GM12801 (cell line): ENCODE results near the gene ARHGAP6.

Experiments used
- TF ChIP-seq, protein P1 (sequence below): IDR thresholded peaks from one replicate; pipeline ENCODE4 v1.5.1; 2011; ENCODE audit warnings: control low read depth; ENCODE audit not compliant: insufficient read length; ENCODE audit errors: extremely low read depth

The ARHGAP6 gene

DNA sequence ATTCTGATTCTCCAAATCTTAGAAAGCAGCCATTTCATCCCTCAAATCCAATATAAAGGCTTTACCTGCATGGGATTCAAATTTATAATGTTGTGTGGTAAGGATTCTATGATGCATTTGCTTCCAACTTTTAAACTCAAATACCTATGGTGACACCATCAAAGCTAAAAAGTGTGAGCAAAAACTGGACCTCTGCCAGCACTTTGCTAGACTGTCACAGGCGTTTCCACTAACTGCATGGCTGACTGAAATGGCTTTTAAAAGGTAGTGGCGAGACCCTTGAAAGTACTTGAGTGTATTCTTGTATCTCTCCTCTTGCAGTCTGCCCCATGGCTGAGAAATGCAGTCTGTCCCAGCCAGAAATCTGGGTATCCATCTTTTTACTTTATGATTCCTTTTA, 203.1 kb downstream of the ARHGAP6 start:
- TF ChIP-seq, protein P1, sequence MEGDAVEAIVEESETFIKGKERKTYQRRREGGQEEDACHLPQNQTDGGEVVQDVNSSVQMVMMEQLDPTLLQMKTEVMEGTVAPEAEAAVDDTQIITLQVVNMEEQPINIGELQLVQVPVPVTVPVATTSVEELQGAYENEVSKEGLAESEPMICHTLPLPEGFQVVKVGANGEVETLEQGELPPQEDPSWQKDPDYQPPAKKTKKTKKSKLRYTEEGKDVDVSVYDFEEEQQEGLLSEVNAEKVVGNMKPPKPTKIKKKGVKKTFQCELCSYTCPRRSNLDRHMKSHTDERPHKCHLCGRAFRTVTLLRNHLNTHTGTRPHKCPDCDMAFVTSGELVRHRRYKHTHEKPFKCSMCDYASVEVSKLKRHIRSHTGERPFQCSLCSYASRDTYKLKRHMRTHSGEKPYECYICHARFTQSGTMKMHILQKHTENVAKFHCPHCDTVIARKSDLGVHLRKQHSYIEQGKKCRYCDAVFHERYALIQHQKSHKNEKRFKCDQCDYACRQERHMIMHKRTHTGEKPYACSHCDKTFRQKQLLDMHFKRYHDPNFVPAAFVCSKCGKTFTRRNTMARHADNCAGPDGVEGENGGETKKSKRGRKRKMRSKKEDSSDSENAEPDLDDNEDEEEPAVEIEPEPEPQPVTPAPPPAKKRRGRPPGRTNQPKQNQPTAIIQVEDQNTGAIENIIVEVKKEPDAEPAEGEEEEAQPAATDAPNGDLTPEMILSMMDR = no peak

DNA sequence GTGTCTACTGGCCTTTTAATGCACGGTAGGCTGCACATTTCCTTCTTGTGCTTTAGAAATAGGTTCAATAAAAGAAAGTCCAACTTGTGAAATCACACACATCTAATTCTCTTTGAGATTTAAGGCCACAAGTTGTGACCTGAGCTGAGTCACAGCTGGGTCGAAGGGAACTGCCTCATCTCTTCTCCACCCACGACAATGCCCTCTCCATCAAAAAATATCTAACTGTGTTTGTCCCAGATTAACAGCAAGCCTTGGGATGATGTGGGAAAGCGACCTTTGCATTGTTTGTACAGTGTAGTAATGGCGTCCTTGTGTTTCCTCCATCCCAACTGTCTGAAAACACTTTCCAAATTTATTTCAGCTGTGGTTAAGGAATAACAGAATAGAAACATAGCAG, 203.6 kb downstream of the ARHGAP6 start:
- TF ChIP-seq, protein P1 = no peak

DNA sequence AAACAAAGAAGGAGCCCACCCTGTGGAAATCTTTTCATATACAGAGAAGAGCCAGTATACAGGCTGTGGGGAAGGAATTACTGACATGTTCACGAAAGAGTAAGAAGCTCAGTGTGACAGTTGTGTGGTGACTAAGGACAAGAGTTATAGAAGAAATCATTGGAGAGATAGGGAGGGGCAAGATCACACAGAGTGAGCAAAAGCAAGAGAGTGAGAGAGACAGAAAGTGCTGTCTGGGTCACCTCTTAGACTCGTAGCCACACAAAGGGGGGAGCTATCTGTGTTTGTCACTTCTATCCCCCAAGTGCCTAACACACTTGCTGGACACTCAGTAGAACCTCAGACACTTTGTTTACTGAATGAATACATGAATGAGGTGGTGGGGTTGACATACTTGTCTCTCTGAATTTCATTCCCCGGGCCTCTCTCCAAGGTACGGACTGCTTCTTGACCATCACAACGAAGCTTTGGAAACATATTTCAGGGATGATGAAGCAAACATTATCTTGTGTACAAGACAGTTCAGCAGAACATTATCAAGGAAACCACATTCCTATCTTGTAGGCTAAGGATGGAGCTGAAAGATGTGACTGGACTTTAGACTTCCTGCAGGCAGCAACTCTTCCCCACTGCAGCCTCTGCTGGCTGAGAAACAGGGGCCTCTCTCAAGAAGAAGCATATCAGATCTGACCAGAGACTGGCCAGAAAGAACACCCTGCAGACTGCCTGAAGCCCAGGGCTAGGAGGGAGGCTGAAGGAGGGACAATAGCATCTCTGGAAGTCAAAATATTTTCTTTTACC, 204.3 kb downstream of the ARHGAP6 start:
- TF ChIP-seq, protein P1 = no peak

DNA sequence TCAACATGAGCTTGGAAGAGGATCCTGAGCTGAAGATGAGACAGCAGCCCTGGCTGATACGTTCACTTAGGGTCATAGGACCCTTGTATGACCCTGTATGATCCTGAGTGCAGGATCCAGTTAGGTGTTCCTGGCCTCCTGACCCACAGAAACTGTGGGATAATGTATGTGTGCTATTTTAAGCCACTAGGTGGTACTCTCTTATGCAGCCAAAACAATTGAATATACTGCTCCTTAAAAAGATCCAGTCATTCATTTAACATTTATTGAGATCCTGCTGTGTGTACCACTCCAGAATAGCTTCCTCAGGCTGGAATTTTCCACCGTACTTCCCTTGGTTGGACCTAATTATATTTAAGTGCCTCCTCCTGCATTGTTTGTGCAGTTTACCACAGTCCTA, 205.4 kb downstream of the ARHGAP6 start:
- TF ChIP-seq, protein P1 = no peak

DNA sequence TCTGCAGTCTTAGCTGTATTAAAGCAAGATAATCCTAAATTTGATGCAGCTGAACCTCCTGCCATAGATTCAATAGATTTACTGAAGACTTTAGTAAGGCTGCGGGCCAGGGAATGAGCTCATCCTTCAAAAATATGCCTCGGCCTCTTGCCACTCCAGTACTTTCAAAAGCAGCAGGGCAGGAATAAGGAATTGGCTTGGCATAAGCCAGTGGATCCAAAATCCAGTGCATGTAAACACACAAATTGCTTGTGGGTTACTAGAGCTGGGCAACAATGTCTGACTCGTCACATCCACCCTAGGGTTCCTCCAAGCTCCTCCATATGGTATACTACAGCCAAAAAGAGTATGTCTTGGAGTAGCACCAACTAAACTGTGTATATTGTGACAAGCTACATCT, 207.6 kb downstream of the ARHGAP6 start:
- TF ChIP-seq, protein P1 = no peak

DNA sequence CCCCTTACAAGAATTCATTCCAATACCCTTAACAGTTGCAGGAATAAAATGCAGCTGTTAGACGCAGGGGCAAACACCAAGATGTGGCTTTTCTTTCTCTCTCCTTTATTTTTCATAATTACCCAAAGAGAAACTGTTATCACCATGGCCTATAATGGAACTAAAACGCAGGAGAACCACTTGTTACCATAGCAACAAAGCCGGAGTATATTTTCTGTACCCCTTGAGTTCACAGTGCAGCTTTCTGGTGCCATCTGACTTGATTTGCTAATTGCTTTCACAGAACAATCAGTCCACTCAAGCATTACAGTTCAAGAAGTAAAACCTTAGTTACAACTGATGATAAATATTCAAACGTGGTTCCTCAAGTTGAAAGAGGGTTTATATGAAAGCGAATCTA, 214.6 kb downstream of the ARHGAP6 start:
- TF ChIP-seq, protein P1 = no peak

DNA sequence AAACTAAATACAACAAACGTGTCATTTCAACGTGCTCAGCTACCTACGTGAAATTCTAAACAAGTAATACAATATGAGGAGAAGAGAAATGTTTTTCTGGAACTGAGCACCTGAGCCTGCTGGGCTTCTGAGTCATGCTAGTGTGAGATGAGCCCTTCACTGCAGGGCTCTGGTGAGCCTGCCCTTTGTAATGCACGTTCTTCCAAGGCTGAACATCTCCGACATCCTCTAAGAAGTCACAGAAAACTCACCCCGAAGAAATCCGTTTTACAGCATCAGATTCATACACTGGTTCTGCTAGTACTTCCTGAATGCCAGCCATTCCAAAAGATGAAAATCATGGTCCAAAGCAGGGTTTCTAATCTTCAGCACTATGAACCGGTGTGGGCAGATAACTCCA, 215.4 kb downstream of the ARHGAP6 start:
- TF ChIP-seq, protein P1 = no peak

DNA sequence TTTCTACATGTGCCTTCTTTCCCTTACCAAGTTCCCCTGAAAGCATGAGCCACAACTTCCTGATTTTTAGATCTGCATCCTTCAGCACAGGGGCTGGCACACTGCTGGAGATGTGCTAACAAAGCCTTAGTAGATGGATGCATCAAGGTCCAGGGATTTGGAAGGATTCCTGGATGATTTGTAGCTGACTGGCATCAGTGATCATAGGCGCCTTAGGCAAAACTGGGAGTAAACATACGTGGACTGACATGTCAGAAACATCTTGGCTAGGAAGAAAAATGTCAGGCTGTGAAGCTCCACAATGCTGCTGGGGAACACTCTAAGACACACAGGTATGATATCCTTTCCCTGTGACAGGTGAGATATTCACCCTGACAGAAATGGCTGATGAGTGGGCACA, 216.1 kb downstream of the ARHGAP6 start:
- TF ChIP-seq, protein P1 = no peak
